AG08395 (cell line): ENCODE results near the gene TMEM164.

Source experiments
- DNase-seq: peaks from one replicate; pipeline ENCODE4 v3.0.0; 2012; ENCODE audit warnings: mixed read lengths, low spot score

TMEM164 gene

GRCh38 chrX:110037178-110037577, 34.3 kb downstream of the TMEM164 start:
- no peak for DNase-seq

- no peak for DNase-seq
Observed at GRCh38 chrX:110038900-110039299, 36.0 kb downstream of the TMEM164 start.

GRCh38 chrX:110041980-110042379, 39.1 kb downstream of the TMEM164 start:
- DNase-seq: no peak

- no peak for DNase-seq
Observed at GRCh38 chrX:110042496-110042895, 39.6 kb downstream of the TMEM164 start.

GRCh38 chrX:110043506-110043905, 40.6 kb downstream of the TMEM164 start:
- no peak for DNase-seq

GRCh38 chrX:110044346-110045249, 41.7 kb downstream of the TMEM164 start:
- no peak for DNase-seq

GRCh38 chrX:110045421-110045820, 42.5 kb downstream of the TMEM164 start:
- DNase-seq: no peak

- DNase-seq: no peak
Observed at GRCh38 chrX:110046001-110046400, 43.1 kb downstream of the TMEM164 start.

- DNase-seq: no peak
Observed at GRCh38 chrX:110046971-110047370, 44.1 kb downstream of the TMEM164 start.

GRCh38 chrX:110049096-110049495, 46.2 kb downstream of the TMEM164 start:
- DNase-seq: no peak

GRCh38 chrX:110050386-110050785, 47.5 kb downstream of the TMEM164 start:
- DNase-seq: no peak

- DNase-seq: no peak
Observed at GRCh38 chrX:110050901-110051300, 48.0 kb downstream of the TMEM164 start.

GRCh38 chrX:110051559-110051958, 48.6 kb downstream of the TMEM164 start:
- DNase-seq: no peak

- no peak for DNase-seq
Observed at GRCh38 chrX:110052303-110052702, 49.4 kb downstream of the TMEM164 start.

- no peak for DNase-seq
Observed at GRCh38 chrX:110053453-110053852, 50.5 kb downstream of the TMEM164 start.

GRCh38 chrX:110055616-110056015, 52.7 kb downstream of the TMEM164 start:
- DNase-seq: no peak

- no peak for DNase-seq
Observed at GRCh38 chrX:110056419-110056818, 53.5 kb downstream of the TMEM164 start.

- no peak for DNase-seq
Observed at GRCh38 chrX:110059410-110059809, 56.5 kb downstream of the TMEM164 start.

GRCh38 chrX:110060317-110060716, 57.4 kb downstream of the TMEM164 start:
- DNase-seq: no peak

- DNase-seq: no peak
Observed at GRCh38 chrX:110060846-110061537, 58.1 kb downstream of the TMEM164 start.

GRCh38 chrX:110062919-110063318, 60.0 kb downstream of the TMEM164 start:
- DNase-seq: no peak

GRCh38 chrX:110066488-110067225, 63.7 kb downstream of the TMEM164 start:
- DNase-seq: no peak

- DNase-seq: no peak
Observed at GRCh38 chrX:110070970-110071369, 68.1 kb downstream of the TMEM164 start.
